Stimulated activated CD4-positive, alpha-beta T cell treated with anti-CD3 and anti-CD28 coated beads, Interleukin-4, amount 100 ng/mL, for 48 hours (primary cell): Measurements from ENCODE around the gene BPIFB6.

Source experiments
- DNase-seq, 2 donors: peaks; one replicate each; pipeline ENCODE4 v3.0.0-alpha.2; 2020; ENCODE audit warnings: low read depth in 2 of 2

The BPIFB6 gene

GRCh38 chr20:33091147-33091546 is 59.7 kb downstream of the BPIFB6 start:
- DNase-seq = no peak

- no peak for DNase-seq
Measured at GRCh38 chr20:33091693-33092092, 60.2 kb downstream of the BPIFB6 start.

- DNase-seq = no peak
Measured at GRCh38 chr20:33092361-33092760, 60.9 kb downstream of the BPIFB6 start.

DNA sequence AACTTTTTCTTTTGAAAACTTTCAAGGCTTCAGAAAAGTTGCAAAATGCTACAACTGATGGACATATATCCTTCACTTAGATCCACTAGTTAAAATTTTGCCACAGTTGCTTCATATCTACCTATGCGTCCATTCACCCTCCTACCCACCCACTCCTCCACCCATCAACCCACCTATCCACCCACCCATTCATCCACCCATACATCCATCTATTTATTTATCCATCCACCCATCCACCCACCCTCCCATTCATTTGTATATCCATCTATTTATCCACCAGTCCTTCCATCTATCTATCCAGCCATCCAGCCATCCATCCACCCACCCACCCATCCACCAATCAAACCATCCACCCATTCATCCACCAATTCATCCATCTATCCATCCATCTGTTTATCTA is 61.6 kb downstream of the BPIFB6 start:
- no peak for DNase-seq

DNA sequence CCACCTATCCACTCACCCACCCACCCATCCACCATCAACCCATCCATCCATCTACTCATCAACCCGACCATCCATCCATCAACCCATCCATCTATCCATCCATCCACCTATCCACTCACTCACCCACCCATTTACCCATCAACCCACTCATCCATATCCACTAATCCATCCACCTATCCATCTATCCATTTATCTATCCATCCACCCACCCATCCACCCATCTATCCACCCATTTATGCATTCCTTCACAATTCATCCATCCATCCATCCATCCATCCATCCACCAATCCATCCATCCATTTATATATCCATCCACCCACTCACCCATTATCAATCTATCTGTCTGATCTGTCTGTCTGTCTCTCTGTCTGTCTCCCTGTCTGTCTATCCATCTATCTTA is 62.1 kb downstream of the BPIFB6 start:
- DNase-seq = no peak
